Activated CD4-positive, alpha-beta T cell treated with anti-CD3 and anti-CD28 coated beads, Interleukin-2, amount 10 ng/mL, durations not matched to agents 7 days and 5 days (primary cell): ENCODE measurements around the gene B3GAT1. TPM values are rescaled to one million over a fixed set of nuclear protein-coding genes. Genes with fewer than 3 reads are reported as not detected.
A peak's percentile ranks its signal among the peaks of the same experiment; 100 is the strongest.

Source experiments
- CTCF ChIA-PET: fragments of 350-600 bp; sonication (Branson Sonifier 250); formaldehyde crosslinking; loops from one replicate; lab custom pipeline; 2021; ENCODE audit warnings: antibody characterized with exemption; lab: Charles Lee
- POLR2A ChIA-PET: fragments of 350-600 bp; sonication (Branson Sonifier 250); formaldehyde crosslinking; loops from one replicate; lab custom pipeline; 2021; ENCODE audit warnings: antibody characterized with exemption; lab: Charles Lee
- DNase-seq: peaks from one replicate; pipeline ENCODE4 v3.0.0-alpha.2; 2020
- H3K27ac Mint-ChIP-seq: one replicate; pipeline ENCODE4 v1.8.0; 2021; ENCODE audit warnings: mild to moderate bottlenecking, moderate library complexity, mixed read lengths
- H3K27me3 Mint-ChIP-seq: one replicate; pipeline ENCODE4 v1.8.0; 2021; ENCODE audit warnings: mixed read lengths
- H3K36me3 Mint-ChIP-seq: one replicate; pipeline ENCODE4 v1.8.0; 2021; ENCODE audit warnings: low read depth, mixed read lengths
- H3K4me1 Mint-ChIP-seq: one replicate; pipeline ENCODE4 v1.8.0; 2021; ENCODE audit warnings: mixed read lengths
- H3K4me3 Mint-ChIP-seq: one replicate; pipeline ENCODE4 v1.8.0; 2021; ENCODE audit warnings: mild to moderate bottlenecking, moderate library complexity, mixed read lengths
- H3K9me3 Mint-ChIP-seq: one replicate; pipeline ENCODE4 v1.8.0; 2021; ENCODE audit warnings: mixed read lengths
- total RNA-seq, 2 experiments: library from RNA; stranded (reverse); gene quantifications; one replicate each; pipeline ENCODE4 v1.2.3, GENCODE V29; 2021

The B3GAT1 gene
- total RNA-seq, 2 experiments from 2014 or later: 1.4 to 1.6 TPM

- Mint-ChIP-seq H3K36me3 (no peaks in the 10 kb centered on the region), H3K4me1 (peaks cover 23% of the 10 kb centered on the region)
- CTCF ChIA-PET: no interaction called here
These were observed 22.4 kb downstream of the B3GAT1 start for GRCh38 chr11:134389464-134390180.

GRCh38 chr11:134388590-134388989 lies 23.5 kb downstream of the B3GAT1 start:
- POLR2A ChIA-PET: no interaction called here
- peaks cover 13% of the 10 kb centered on the region for H3K27me3 Mint-ChIP-seq

More at GRCh38 chr11:134389464-134390180, 22.4 kb downstream of the B3GAT1 start:
- H3K9me3 Mint-ChIP-seq: no peaks in the 10 kb centered on the region
- POLR2A ChIA-PET: no interaction called here
- no peak overlapping the region for H3K4me3 Mint-ChIP-seq
- H3K27ac Mint-ChIP-seq: no peak overlapping the region
- H3K27me3 Mint-ChIP-seq: peaks cover 13% of the 10 kb centered on the region
- DNase-seq: no peak

GRCh38 chr11:134387501-134387900 lies 24.5 kb downstream of the B3GAT1 start:
- Mint-ChIP-seq H3K4me1 (peaks cover 23% of the 10 kb centered on the region), H3K27ac (no peak overlapping the region), H3K4me3 (no peak overlapping the region), H3K9me3 (no peaks in the 10 kb centered on the region), H3K36me3 (no peaks in the 10 kb centered on the region), H3K27me3 (peaks cover 13% of the 10 kb centered on the region)
- ChIA-PET POLR2A (no interaction called here), CTCF (interaction anchor here (1.6 kb wide), 1 partner anchor 14 kb away, joined by 4 read pairs; no protein-coding TSS in a partner anchor)
- DNase-seq: no peak

More at GRCh38 chr11:134388590-134388989, 23.5 kb downstream of the B3GAT1 start:
- Mint-ChIP-seq H3K4me3 (no peak overlapping the region), H3K27ac (no peak overlapping the region), H3K36me3 (no peaks in the 10 kb centered on the region), H3K9me3 (no peaks in the 10 kb centered on the region), H3K4me1 (peaks cover 23% of the 10 kb centered on the region)
- CTCF ChIA-PET: no interaction called here
- no peak for DNase-seq

DNA sequence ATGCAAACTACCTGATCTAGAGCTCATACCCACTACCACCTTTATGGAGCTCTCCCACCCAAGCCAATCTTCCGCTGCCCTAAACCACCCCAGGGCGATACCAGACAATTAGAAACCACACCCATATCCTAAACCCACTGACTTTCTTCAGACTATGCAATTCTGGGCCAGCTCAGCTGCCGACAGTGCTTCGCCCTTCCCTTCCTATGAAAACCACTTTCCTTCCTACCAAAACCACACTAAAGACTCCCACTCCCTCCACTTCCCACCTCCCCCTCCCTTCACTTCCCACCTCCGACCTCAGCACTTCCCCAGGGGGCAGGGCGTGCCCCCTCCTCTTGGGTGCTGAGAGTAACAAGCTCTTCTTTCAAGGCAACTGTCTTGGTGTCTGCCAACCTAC lies 25.1 kb downstream of the B3GAT1 start:
- H3K9me3 Mint-ChIP-seq: no peaks in the 10 kb centered on the region
- peak overlapping the region; percentile 31 for H3K4me3 Mint-ChIP-seq
- CTCF ChIA-PET: interaction anchor here (1.6 kb wide), 1 partner anchor 13 kb away, joined by 4 read pairs; no protein-coding TSS in a partner anchor

GRCh38 chr11:134385774-134386565 lies 26.1 kb downstream of the B3GAT1 start:
- ChIA-PET POLR2A (no interaction called here), CTCF (no interaction called here)
- Mint-ChIP-seq H3K9me3 (no peaks in the 10 kb centered on the region), H3K27me3 (peaks cover 13% of the 10 kb centered on the region), H3K27ac (no peak overlapping the region), H3K36me3 (no peaks in the 10 kb centered on the region), H3K4me3 (no peak overlapping the region), H3K4me1 (peaks cover 23% of the 10 kb centered on the region)
- DNase-seq: no peak

More for the DNA sequence above, 25.1 kb downstream of the B3GAT1 start:
- H3K4me1 Mint-ChIP-seq: peaks cover 23% of the 10 kb centered on the region
- H3K36me3 Mint-ChIP-seq: no peaks in the 10 kb centered on the region
- peak overlapping the region; percentile 12 for H3K27ac Mint-ChIP-seq
- POLR2A ChIA-PET: no interaction called here
- peaks cover 13% of the 10 kb centered on the region for H3K27me3 Mint-ChIP-seq
- peak; percentile 12 for DNase-seq

- ChIA-PET CTCF (no interaction called here), POLR2A (no interaction called here)
- H3K4me1 Mint-ChIP-seq: peaks cover 23% of the 10 kb centered on the region
- no peaks in the 10 kb centered on the region for H3K9me3 Mint-ChIP-seq
- no peak for DNase-seq
- H3K27me3 Mint-ChIP-seq: peaks cover 13% of the 10 kb centered on the region
- H3K27ac Mint-ChIP-seq: no peak overlapping the region
- no peak overlapping the region for H3K4me3 Mint-ChIP-seq
- H3K36me3 Mint-ChIP-seq: no peaks in the 10 kb centered on the region
These were observed 26.9 kb downstream of the B3GAT1 start for GRCh38 chr11:134385171-134385570.

DNA sequence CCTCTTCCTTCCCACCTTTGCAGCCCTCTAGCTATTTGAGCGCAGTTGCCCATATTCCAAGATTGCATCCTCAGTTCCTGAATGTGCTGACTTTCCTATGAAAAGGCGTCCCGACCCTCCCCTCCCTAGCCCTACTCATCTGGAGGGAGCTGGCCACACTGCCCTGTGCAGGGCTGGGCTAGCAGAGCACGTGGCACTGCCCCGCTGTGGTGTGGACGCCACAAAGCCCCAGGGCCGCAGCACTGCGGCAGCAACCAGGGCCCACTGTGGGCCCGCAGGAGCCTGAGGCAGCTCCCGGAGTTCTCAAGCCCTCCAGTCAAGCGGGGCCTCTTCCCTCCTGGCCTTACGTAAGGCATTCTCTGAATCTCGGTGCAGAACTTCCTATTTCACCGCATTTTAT lies 27.6 kb downstream of the B3GAT1 start:
- Mint-ChIP-seq H3K36me3 (no peaks in the 10 kb centered on the region), H3K27me3 (peaks cover 13% of the 10 kb centered on the region), H3K4me3 (no peak overlapping the region), H3K9me3 (no peaks in the 10 kb centered on the region), H3K27ac (no peak overlapping the region), H3K4me1 (peaks cover 23% of the 10 kb centered on the region)
- DNase-seq: no peak
- ChIA-PET CTCF (no interaction called here), POLR2A (no interaction called here)

DNA sequence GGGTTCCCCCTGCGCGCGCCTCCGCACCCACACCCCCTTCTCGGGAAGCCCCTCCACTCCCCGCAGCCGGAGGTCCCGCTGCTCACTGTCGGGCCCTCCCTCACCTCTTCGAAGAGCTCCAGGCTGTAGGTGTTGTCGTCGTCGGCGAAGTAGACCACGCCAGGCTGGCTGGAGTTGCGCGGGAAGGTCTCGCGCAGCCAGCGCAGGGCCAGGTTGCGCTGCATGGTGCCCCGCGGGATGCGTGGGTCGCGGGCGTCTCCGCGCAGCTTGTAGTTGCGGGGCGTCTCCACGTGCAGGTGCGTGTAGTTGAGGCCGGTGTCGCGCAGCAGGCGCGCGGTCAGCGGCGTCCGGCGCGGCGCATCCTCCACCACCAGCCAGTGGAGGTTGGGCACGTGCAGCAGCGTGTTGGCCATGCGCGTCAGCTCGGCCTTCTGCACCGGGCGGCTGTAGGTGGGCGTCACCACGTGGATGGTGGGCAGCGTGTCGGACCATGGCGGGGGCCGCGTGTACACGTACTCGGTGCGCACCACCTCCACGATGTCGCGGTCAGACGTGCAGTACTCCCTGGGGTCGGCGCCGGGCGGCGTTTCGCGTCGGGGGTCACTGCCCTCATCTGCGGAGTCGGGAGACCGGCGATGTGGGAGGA lies 28.3 kb downstream of the B3GAT1 start:
- Mint-ChIP-seq H3K36me3 (no peaks in the 10 kb centered on the region), H3K27me3 (peaks cover 13% of the 10 kb centered on the region), H3K4me1 (peaks cover 20% of the 10 kb centered on the region), H3K9me3 (no peaks in the 10 kb centered on the region), H3K27ac (no peak overlapping the region), H3K4me3 (no peak overlapping the region)
- ChIA-PET CTCF (no interaction called here), POLR2A (no interaction called here)
- DNase-seq: no peak

- Mint-ChIP-seq H3K4me3 (no peak overlapping the region), H3K36me3 (no peaks in the 10 kb centered on the region), H3K27ac (no peak overlapping the region), H3K27me3 (peaks cover 13% of the 10 kb centered on the region), H3K9me3 (no peaks in the 10 kb centered on the region), H3K4me1 (peaks cover 20% of the 10 kb centered on the region)
- DNase-seq: no peak
- POLR2A ChIA-PET: no interaction called here
- CTCF ChIA-PET: no interaction called here
These were observed 29.2 kb downstream of the B3GAT1 start for GRCh38 chr11:134382830-134383229.

DNA sequence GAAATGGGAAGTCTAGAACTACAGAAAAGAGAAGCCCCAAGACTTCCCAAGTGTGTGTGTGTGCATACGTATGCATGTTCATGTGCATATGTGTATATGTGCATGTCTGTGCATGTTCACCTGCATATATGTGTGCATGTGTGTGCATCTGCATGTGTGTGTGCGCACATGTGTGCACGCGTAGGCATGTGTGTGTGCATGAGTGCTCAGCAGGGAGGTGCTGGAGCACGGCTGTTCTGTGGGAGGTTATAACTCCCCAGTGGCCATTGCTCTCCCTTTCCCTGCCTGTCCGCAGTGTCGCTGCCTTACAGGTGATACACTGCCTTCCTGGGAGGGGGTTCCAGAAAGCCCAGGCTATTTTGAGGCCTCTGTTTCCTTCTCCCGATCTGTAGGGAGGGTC lies 29.8 kb downstream of the B3GAT1 start:
- DNase-seq: no peak
- ChIA-PET CTCF (no interaction called here), POLR2A (no interaction called here)
- H3K27me3 Mint-ChIP-seq: peaks cover 13% of the 10 kb centered on the region
- H3K4me3 Mint-ChIP-seq: no peak overlapping the region
- no peak overlapping the region for H3K27ac Mint-ChIP-seq
- H3K36me3 Mint-ChIP-seq: no peaks in the 10 kb centered on the region
- no peaks in the 10 kb centered on the region for H3K9me3 Mint-ChIP-seq
- H3K4me1 Mint-ChIP-seq: peaks cover 16% of the 10 kb centered on the region

DNA sequence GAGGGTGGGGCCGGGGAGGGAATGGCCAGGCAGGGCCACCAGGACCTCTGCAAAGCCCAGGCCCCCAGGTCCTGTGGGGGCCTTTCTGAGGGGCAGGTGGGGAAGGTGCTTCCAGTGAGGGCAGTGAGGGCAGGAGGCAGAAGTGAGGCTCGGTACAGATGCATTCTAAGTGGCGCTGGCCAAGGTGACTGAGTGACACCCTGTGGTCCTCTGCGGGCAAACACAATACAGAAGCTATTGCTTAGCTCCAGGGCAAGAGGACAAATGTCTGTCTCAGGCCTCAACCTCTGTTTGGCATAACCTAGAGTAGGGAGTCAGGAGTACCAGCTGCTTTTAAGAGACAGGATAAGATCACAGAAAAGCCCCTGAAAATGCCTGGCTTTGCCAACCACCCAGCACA lies 31.3 kb downstream of the B3GAT1 start:
- Mint-ChIP-seq H3K4me1 (peaks cover 2% of the 10 kb centered on the region), H3K9me3 (no peaks in the 10 kb centered on the region), H3K27me3 (peaks cover 8% of the 10 kb centered on the region), H3K4me3 (no peak overlapping the region), H3K27ac (no peak overlapping the region), H3K36me3 (no peaks in the 10 kb centered on the region)
- ChIA-PET CTCF (no interaction called here), POLR2A (no interaction called here)
- no peak for DNase-seq

- no peaks in the 10 kb centered on the region for H3K36me3 Mint-ChIP-seq
- H3K4me3 Mint-ChIP-seq: no peak overlapping the region
- H3K9me3 Mint-ChIP-seq: no peaks in the 10 kb centered on the region
- POLR2A ChIA-PET: no interaction called here
- CTCF ChIA-PET: no interaction called here
- H3K27ac Mint-ChIP-seq: no peak overlapping the region
- no peak for DNase-seq
- no peaks in the 10 kb centered on the region for H3K4me1 Mint-ChIP-seq
- H3K27me3 Mint-ChIP-seq: peaks cover 6% of the 10 kb centered on the region
These were observed 31.8 kb downstream of the B3GAT1 start for GRCh38 chr11:134380229-134380628.

DNA sequence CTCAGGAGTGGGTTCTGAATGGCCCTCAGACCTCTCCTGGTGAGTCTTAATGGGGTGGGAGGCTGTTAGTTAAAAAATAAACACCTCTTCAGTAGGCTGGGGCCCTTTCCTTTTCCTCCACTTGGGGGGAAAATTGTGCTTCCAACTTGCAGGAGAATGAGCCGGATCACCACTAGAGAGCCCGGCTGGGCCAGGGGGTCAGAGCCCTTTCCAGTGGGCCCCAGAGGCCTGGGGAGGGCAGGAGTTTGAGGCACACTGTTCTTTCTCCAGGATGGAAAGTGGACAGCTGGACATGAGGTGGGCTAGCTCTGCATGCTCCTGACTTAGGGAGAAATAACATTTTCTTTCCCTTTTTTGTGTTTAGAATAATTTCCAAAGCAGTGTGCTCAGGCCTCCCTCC lies 32.8 kb downstream of the B3GAT1 start:
- ChIA-PET POLR2A (no interaction called here), CTCF (no interaction called here)
- Mint-ChIP-seq H3K4me1 (no peaks in the 10 kb centered on the region), H3K9me3 (no peaks in the 10 kb centered on the region), H3K4me3 (no peak overlapping the region), H3K27me3 (no peaks in the 10 kb centered on the region), H3K27ac (no peak overlapping the region), H3K36me3 (no peaks in the 10 kb centered on the region)
- no peak for DNase-seq
